Lung (tissue), 16 donors: ENCODE measurements around the gene VCL. TPM values are rescaled to one million over a fixed set of nuclear protein-coding genes. Genes with fewer than 3 reads are reported as not detected.

Experiments
- ATAC-seq: fragments of 200-7000 bp; cut with Tn5 transposase; one replicate; pipeline ENCODE4 v1.9.1; 2020; ENCODE audit warnings: moderate number of reproducible peaks; ENCODE audit not compliant: insufficient read depth, low FRiP score
- DNase-seq, 3 donors: peaks; one replicate each; pipeline ENCODE4 v3.0.0-alpha.2; 2013 to 2017
- H3K27ac ChIP-seq, 2 donors: one replicate each; pipeline ENCODE4 v1.5.1; 2013; ENCODE audit warnings: mild to moderate bottlenecking in 2 of 2, moderate library complexity in 2 of 2, control low read depth in 1 of 2, inconsistent platforms in 1 of 2, low read depth in 1 of 2, low read length in 1 of 2
- H3K27me3 ChIP-seq, 3 donors: one replicate each; pipeline ENCODE4 v1.5.1; 2013; ENCODE audit warnings: low read length in 2 of 3; ENCODE audit not compliant: control insufficient read depth in 3 of 3, insufficient read depth in 3 of 3
- H3K36me3 ChIP-seq, 4 donors: one replicate each; pipeline ENCODE4 v1.5.1; 2013; ENCODE audit warnings: low read length in 4 of 4, mild to moderate bottlenecking in 1 of 4, moderate library complexity in 1 of 4; ENCODE audit not compliant: control insufficient read depth in 4 of 4, insufficient read depth in 4 of 4
- H3K4me1 ChIP-seq, 5 donors: one replicate each; pipeline ENCODE4 v1.5.1; 2013; ENCODE audit warnings: low read length in 5 of 5, mild to moderate bottlenecking in 2 of 5, moderate library complexity in 1 of 5; ENCODE audit not compliant: control insufficient read depth in 5 of 5, insufficient read depth in 5 of 5
- H3K4me3 ChIP-seq: one replicate; pipeline ENCODE4 v1.5.1; 2013; ENCODE audit warnings: mild to moderate bottlenecking, control low read depth, moderate library complexity
- H3K9ac ChIP-seq, 2 donors: one replicate each; pipeline ENCODE4 v1.5.1; 2013; ENCODE audit warnings: low read length in 2 of 2, control low read depth in 1 of 2; ENCODE audit not compliant: insufficient read depth in 1 of 2
- H3K9me3 ChIP-seq, 4 donors: one replicate each; pipeline ENCODE4 v1.5.1; 2013; ENCODE audit warnings: low read length in 3 of 4, mild to moderate bottlenecking in 1 of 4, moderate library complexity in 1 of 4; ENCODE audit not compliant: control insufficient read depth in 4 of 4, insufficient read depth in 3 of 4
- WGBS, 2 donors: extraction: QIAGEN DNeasy Blood & Tissue Kit; methylation state at CpG; one replicate each; pipeline ENCODE4 v1.1.7; 2013; 5-methylcytosine and 5-hydroxymethylcytosine counted together
- long read RNA-seq, 5 donors: transcript quantifications; one replicate each; lab custom pipeline, GENCODE V29; 2026
- polyA plus RNA-seq, 2 donors: library from polyadenylated mRNA; stranded (reverse); fragments of 200-250 nt; gene quantifications; one replicate each; pipeline ENCODE4 v1.2.1, GENCODE V29; 2013
- total RNA-seq, 2 donors: library from RNA; depleted of rRNA in 1 of 2; stranded (reverse); fragments of >200 nt in 1 of 2; gene quantifications; one replicate each; pipeline ENCODE4 v1.2.1, GENCODE V29; 2014 to 2021
- TF ChIP-seq, protein P1 (sequence below): IDR thresholded peaks from 2 replicates; pipeline ENCODE4 v1.5.1; 2012; ENCODE audit warnings: mild to moderate bottlenecking; ENCODE audit errors: control extremely low read depth, extremely low read depth
- donor health status: control.
- donor health status: control.
- donor health status: Bipolar disorder and iron deficiency.
- donor health status: healthy.
- donor health status: DM: yes; HTN: yes; CAD: no.

Gene VCL
- 100 to 1,000 TPM; 124 to 181 TPM for total RNA-seq
- polyA plus RNA-seq, result 10 to 100 TPM; 24.5 to 48.8 TPM
- long read RNA-seq, donor 1, full-length matches to known transcripts, result 9 of 21 reads
- long read RNA-seq, donor 1, partial matches to known transcripts, result 12 of 21 reads
- long read RNA-seq, donor 1, other reads (novel, unspliced or antisense), result 0 of 21 reads
- long read RNA-seq, donor 2, full-length matches to known transcripts, result 6 of 11 reads
- long read RNA-seq, donor 2, partial matches to known transcripts, result 5 of 11 reads
- long read RNA-seq, donor 2, other reads (novel, unspliced or antisense), result 0 of 11 reads
- long read RNA-seq, donor 3, full-length matches to known transcripts, result 3 of 3 reads
- long read RNA-seq, donor 3, partial matches to known transcripts, result 0 of 3 reads
- long read RNA-seq, donor 3, other reads (novel, unspliced or antisense), result 0 of 3 reads
- long read RNA-seq, donor 4, full-length matches to known transcripts, result 4 of 18 reads
- long read RNA-seq, donor 4, partial matches to known transcripts, result 14 of 18 reads
- long read RNA-seq, donor 4, other reads (novel, unspliced or antisense), result 0 of 18 reads
- long read RNA-seq, donor 5, full-length matches to known transcripts, result 14 of 34 reads
- long read RNA-seq, donor 5, partial matches to known transcripts, result 6 of 34 reads
- long read RNA-seq, donor 5, other reads (novel, unspliced or antisense), result 14 of 34 reads

DNA sequence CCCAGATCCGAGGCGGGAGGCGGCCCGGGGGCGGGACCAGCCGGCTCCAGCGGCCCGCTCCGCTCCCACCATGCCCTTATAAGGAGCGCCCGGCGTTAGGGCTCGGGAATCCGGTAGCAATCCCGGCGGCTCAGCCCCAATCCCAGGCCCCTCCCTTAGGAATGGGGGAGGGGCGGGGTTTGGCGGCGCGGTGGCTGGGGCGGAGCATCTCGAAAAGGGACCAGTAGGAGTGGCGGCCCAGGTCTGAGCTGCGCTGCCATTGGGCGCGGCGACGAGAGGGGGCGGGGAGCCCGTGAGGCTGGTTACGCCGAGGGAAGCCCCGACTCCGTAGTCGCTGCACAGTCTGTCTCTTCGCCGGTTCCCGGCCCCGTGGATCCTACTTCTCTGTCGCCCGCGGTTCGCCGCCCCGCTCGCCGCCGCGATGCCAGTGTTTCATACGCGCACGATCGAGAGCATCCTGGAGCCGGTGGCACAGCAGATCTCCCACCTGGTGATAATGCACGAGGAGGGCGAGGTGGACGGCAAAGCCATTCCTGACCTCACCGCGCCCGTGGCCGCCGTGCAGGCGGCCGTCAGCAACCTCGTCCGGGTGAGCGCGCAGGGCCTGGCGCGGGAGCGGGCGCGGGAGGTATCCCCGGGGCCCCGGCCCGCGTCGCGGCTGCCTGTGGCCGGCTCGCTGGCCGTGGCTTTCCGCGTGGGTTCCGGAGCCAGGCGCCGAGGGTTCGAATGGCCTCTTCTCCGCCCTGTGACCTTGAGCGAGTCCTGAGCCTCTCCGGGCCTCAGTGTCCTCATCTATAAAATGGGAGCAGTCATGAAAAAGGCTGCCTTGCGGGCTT, at the start of gene VCL:
Gene VCL, plus strand, starts transcription at position 330 of the 836 bp plus-strand sequence. Its CDS starts 92 bp downstream, at position 422.
- H3K36me3 ChIP-seq, result peaks cover 0 to 4% (median 0%) of the 10 kb centered on the region in 4 donors
- H3K4me3 ChIP-seq, result peak within 1 kb of the TSS; percentile 84
- peak within 1 kb of the TSS; percentile 95 to 98 for H3K27ac ChIP-seq
- peak; percentile 99 to 100 (median 99) for DNase-seq
- TF ChIP-seq, protein P1, sequence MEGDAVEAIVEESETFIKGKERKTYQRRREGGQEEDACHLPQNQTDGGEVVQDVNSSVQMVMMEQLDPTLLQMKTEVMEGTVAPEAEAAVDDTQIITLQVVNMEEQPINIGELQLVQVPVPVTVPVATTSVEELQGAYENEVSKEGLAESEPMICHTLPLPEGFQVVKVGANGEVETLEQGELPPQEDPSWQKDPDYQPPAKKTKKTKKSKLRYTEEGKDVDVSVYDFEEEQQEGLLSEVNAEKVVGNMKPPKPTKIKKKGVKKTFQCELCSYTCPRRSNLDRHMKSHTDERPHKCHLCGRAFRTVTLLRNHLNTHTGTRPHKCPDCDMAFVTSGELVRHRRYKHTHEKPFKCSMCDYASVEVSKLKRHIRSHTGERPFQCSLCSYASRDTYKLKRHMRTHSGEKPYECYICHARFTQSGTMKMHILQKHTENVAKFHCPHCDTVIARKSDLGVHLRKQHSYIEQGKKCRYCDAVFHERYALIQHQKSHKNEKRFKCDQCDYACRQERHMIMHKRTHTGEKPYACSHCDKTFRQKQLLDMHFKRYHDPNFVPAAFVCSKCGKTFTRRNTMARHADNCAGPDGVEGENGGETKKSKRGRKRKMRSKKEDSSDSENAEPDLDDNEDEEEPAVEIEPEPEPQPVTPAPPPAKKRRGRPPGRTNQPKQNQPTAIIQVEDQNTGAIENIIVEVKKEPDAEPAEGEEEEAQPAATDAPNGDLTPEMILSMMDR, result no peak
- no peaks in the 10 kb centered on the region for H3K27me3 ChIP-seq
- 0 to 1% methylated on average over 66 to 92 of the region's 92 CpGs for WGBS, 2 donors
- peak within 1 kb of the TSS; percentile 69 to 90 for H3K9ac ChIP-seq
- H3K9me3 ChIP-seq, result no peaks in the 10 kb centered on the region
- peaks cover 0 to 27% (median 10%) of the 10 kb centered on the region in 5 donors for H3K4me1 ChIP-seq
- ATAC-seq, result peak; percentile 94

DNA sequence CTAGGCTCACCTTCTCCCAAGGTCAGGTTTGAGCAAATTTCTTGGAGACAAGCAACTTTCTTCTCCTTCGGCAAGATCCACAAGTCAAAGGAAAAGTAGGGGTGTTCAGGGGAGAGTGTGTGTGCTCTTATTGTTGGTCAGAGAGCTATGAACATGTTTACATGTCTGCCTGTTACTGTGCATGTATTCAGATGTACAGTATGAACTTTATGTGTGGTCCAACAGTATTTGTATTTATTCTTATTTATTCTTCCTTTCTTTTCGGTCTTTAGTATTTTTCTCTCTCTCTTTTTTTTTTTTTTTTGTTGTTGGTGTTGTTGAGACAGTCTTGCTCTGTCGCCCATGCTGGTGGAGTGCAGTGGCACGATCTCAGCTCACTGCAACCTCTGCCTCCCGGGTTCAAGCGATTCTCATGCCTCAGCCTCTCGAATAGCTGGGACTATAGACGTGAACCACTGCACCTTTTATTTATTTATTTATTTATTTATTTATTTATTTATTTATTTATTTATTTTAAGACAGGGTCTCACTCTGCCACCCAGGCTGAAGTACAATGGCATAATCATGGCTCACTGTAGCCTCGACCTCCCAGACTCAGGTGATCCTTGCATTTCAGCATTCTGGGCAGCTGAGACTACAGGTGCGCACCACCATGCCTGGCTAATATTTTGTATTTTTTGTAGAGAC, 48.8 kb upstream of the VCL start:
- Histone ChIP-seq H3K4me3 (no peak overlapping the region), H3K9ac (no peak overlapping the region), H3K27me3 (no peaks in the 10 kb centered on the region), H3K9me3 (no peaks in the 10 kb centered on the region), H3K4me1 (peaks cover 0 to 4% (median 0%) of the 10 kb centered on the region in 5 donors), H3K27ac (no peak overlapping the region), H3K36me3 (no peaks in the 10 kb centered on the region)
- WGBS, 2 donors, result 84 to 96% methylated on average over 10 of the region's 10 CpGs
- DNase-seq, result no peak
- TF ChIP-seq, protein P1, result no peak
- no peak for ATAC-seq

DNA sequence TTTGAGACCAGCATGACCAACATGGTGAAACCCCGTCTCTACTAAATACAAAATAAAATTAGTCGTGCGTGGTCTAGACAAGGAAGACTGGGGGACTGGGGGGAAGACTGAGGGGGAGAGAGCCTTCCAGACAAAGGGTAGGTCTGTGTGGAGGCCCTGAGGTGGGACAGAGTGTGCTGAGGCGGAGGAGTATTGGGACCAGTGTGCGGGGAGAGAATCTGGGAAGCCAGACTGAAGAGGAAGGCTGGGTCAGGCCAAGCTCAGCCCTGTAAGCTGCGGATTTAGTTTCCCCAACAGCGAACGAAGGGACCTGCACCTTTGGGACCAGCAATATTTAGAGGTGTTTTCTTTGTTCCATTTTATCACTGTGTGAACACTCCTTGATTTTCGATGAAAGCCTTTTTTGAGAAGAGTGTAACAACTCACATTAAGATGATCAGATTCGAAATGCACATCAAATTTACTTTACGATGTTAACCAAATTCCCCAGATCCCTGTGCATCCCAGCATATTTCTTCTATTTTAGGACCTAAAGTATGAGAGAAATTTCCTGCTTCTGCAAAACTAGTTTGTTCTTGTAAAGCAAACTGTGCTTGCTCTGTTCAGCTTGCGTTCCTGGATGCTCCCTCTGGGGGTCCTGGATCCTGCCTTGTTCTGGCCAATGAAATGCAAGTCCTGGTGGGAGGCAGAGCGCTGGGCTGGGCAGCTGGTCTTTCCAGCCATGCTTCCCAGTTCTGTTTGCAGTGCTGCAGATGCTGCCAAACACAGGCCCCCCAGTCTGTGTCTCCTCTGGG, 47.6 kb upstream of the VCL start:
- TF ChIP-seq, protein P1, result no peak

More for the DNA sequence above, 47.6 kb upstream of the VCL start:
- Histone ChIP-seq H3K27ac (no peak overlapping the region), H3K4me3 (no peak overlapping the region), H3K36me3 (no peaks in the 10 kb centered on the region), H3K27me3 (no peaks in the 10 kb centered on the region), H3K9me3 (no peaks in the 10 kb centered on the region), H3K9ac (no peak overlapping the region), H3K4me1 (peaks cover 0 to 4% (median 0%) of the 10 kb centered on the region in 5 donors)
- ATAC-seq, result no peak
- 87 to 94% methylated on average over 13 of the region's 13 CpGs for WGBS, 2 donors
- no peak for DNase-seq
